Measurements from ENCODE around the gene TUBE1.

DNA sequence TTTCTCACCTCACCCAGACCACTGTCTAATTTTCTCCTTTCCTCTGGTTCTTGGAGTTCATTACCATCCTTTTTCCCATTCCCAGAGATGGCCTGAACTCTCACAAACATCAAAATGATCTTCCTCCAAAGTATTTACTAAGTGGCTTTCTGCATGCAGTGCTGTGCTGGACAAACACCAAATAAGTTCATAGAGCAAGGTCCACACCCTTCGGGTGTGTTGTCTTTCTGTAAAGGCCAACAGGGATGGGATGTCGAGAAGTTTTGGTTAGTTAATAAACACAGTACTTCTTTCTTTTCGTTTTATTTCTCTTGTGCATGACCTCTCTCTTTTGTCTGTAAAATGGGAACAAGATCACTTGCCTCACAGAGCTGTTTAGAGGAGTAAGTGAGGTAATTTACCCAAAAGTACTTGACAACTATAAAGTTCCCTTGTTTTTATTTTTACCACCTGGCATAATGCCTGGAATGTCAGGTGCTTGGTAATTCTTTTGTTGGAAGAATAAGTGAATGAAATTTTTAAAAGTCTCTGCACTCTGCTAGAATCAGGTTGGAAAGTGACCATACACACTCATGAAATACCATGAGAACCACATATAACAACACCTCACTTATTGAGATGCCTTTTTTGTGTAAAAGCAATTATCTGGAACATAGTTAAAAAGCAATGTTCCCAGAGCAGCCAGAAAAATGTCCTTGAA is 56.2 kb downstream of the TUBE1 start:
- TF ChIP-seq, protein P1, sequence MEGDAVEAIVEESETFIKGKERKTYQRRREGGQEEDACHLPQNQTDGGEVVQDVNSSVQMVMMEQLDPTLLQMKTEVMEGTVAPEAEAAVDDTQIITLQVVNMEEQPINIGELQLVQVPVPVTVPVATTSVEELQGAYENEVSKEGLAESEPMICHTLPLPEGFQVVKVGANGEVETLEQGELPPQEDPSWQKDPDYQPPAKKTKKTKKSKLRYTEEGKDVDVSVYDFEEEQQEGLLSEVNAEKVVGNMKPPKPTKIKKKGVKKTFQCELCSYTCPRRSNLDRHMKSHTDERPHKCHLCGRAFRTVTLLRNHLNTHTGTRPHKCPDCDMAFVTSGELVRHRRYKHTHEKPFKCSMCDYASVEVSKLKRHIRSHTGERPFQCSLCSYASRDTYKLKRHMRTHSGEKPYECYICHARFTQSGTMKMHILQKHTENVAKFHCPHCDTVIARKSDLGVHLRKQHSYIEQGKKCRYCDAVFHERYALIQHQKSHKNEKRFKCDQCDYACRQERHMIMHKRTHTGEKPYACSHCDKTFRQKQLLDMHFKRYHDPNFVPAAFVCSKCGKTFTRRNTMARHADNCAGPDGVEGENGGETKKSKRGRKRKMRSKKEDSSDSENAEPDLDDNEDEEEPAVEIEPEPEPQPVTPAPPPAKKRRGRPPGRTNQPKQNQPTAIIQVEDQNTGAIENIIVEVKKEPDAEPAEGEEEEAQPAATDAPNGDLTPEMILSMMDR (IDR thresholded peaks at IDR 0.05; ENCODE audit: insufficient read depth, low read length, poor library complexity, severe bottlenecking) = no peak
- no peak for TF ChIP-seq EZH2phosphoT487 (conservative IDR thresholded peaks at IDR 0.05; ENCODE audit: low read length)
